ENCODE measurements around the gene CNOT6L. TPM values are rescaled to one million over a fixed set of nuclear protein-coding genes. Genes with fewer than 3 reads are reported as not detected.

Gene CNOT6L
- total and polyA plus RNA-seq, 4 donors, result 4.3 to 67.8 (median 27.4) TPM

DNA sequence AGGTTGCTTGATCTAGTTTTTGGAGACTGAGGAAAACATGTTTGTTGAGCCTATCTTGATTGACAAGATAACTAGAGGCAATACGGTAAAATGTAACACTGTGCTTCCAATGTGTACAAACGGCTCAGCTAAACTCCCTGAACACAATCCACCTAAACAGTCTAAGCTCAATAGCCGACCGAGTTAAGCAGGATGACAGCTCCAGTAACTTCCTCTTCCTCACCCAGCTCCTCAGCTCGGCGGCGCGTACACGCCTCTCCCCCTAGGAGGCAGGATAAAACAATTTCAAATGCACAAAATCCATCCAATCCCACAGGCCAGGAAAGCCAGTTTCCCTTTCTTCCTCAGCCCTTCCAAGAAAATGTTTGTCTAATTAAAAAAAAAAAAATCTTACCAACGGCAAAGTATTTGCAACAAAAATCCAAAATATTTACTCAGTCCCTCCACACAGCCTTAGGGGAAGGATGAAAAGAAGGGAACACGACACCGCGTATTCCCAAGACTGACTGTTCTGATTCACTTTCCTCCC is 1.0 kb downstream of the CNOT6L start:
- H3K36me3 ChIP-seq (ENCODE audit: control insufficient read depth in 4 of 4, insufficient read depth in 4 of 4, low read length in 4 of 4), result peaks cover 0 to 4% (median 0%) of the 10 kb centered on the region in 4 donors
- ATAC-seq (ENCODE audit: insufficient read depth, low FRiP score) (peak; percentile 58), DNase-seq (peak; percentile 84 to 91 (median 91))
- peak; percentile 26 for TF ChIP-seq CTCF (IDR thresholded peaks at IDR 0.05; ENCODE audit: control extremely low read depth, extremely low read depth)
- peak overlapping the region; percentile 95 for H3K27ac ChIP-seq (ENCODE audit: low read depth in 1 of 2, low read length in 1 of 2)
- 1% methylated on average over 13 of the region's 13 CpGs for WGBS, 2 donors
- peak overlapping the region; percentile 80 to 88 for H3K9ac ChIP-seq (ENCODE audit: insufficient read depth in 1 of 2, low read length in 2 of 2)
- H3K27me3 ChIP-seq (ENCODE audit: control insufficient read depth in 3 of 3, insufficient read depth in 3 of 3, low read length in 2 of 3), result no peaks in the 10 kb centered on the region
- H3K9me3 ChIP-seq (ENCODE audit: control insufficient read depth in 4 of 4, insufficient read depth in 3 of 4, low read length in 3 of 4), result no peaks in the 10 kb centered on the region
- H3K4me3 ChIP-seq, result peak overlapping the region; percentile 95
- peaks cover 0 to 20% (median 14%) of the 10 kb centered on the region in 5 donors for H3K4me1 ChIP-seq (ENCODE audit: control insufficient read depth in 5 of 5, insufficient read depth in 5 of 5, low read length in 5 of 5)

DNA sequence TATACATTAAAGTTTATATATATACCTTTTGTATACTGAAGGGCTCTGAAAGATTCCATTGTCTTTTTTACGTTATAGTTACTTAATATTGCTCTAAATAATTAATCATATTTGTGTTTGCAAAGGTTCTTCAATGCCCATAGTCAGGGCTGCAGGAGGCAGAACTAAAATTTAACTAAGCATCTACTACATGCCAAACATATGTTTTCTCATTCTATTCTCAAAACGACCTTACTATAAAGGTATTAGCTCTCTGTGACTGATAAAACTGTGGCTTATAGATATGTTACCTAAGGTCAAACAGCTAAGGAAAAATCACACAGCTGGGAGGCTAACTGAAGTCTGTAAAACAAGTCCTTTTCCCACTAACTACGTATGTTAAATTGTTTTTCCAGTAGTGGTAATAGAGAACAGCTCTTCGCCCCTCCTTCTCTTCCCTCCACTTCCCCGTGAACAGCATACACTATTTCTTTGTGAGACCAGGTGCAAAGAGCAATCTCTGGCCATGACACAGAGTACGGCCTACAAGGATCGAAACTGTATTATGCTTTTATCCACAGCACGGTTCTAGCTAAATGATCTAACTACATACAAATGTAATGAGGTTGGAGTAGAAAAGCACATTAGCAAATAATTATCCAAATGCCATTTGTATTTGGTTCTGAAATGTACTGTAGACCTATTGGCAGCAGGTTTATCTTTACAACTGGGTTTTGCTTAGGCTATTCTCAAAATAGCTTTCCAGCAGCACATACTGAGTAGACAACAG is 1.7 kb downstream of the CNOT6L start:
- DNase-seq, result peak in 1 of 3 donors; percentile 23
- no peak for ATAC-seq (ENCODE audit: insufficient read depth, low FRiP score)
- Histone ChIP-seq H3K9me3 (ENCODE audit: control insufficient read depth in 4 of 4, insufficient read depth in 3 of 4, low read length in 3 of 4) (no peaks in the 10 kb centered on the region), H3K9ac (ENCODE audit: insufficient read depth in 1 of 2, low read length in 2 of 2) (peak overlapping the region; percentile 80 to 88), H3K27me3 (ENCODE audit: control insufficient read depth in 3 of 3, insufficient read depth in 3 of 3, low read length in 2 of 3) (no peaks in the 10 kb centered on the region), H3K4me1 (ENCODE audit: control insufficient read depth in 5 of 5, insufficient read depth in 5 of 5, low read length in 5 of 5) (peaks cover 0 to 20% (median 14%) of the 10 kb centered on the region in 5 donors), H3K27ac (ENCODE audit: low read depth in 1 of 2, low read length in 1 of 2) (peak overlapping the region; percentile 95), H3K36me3 (ENCODE audit: control insufficient read depth in 4 of 4, insufficient read depth in 4 of 4, low read length in 4 of 4) (peaks cover 0 to 4% (median 0%) of the 10 kb centered on the region in 4 donors), H3K4me3 (no peak overlapping the region)
- WGBS, 2 donors, result 37 to 48% methylated on average over 8 of the region's 8 CpGs
- TF ChIP-seq CTCF (IDR thresholded peaks at IDR 0.05; ENCODE audit: control extremely low read depth, extremely low read depth), result no peak

DNA sequence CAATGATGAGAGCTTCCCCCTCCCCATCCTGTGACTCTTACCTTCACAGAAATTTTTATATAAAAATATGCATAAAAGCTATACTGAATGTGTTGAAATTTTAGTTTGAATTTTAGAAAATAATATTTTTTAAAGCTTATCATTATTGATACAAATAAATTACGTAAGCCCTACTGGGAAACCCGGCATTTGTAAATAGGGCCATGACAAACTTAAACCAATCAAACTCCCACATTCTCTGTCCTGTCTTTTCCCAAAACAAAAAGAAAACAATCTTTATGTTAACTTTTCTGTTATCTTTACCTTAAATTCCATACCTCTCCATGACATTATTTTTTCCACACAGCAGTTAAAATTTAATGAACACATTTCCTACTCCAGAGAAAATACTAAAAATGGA is 2.6 kb downstream of the CNOT6L start:
- no peak for DNase-seq
- ATAC-seq (ENCODE audit: insufficient read depth, low FRiP score), result no peak
- H3K27ac ChIP-seq (ENCODE audit: low read depth in 1 of 2, low read length in 1 of 2), result no peak overlapping the region
- TF ChIP-seq CTCF (IDR thresholded peaks at IDR 0.05; ENCODE audit: control extremely low read depth, extremely low read depth), result no peak
- no peak overlapping the region for H3K4me3 ChIP-seq
- H3K27me3 ChIP-seq (ENCODE audit: control insufficient read depth in 3 of 3, insufficient read depth in 3 of 3, low read length in 2 of 3), result no peaks in the 10 kb centered on the region
- peaks cover 0 to 4% (median 2%) of the 10 kb centered on the region in 4 donors for H3K36me3 ChIP-seq (ENCODE audit: control insufficient read depth in 4 of 4, insufficient read depth in 4 of 4, low read length in 4 of 4)
- WGBS, 2 donors, result 79 to 84% methylated on average over 2 of the region's 2 CpGs
- H3K4me1 ChIP-seq (ENCODE audit: control insufficient read depth in 5 of 5, insufficient read depth in 5 of 5, low read length in 5 of 5), result peaks cover 0 to 20% (median 14%) of the 10 kb centered on the region in 5 donors
- H3K9ac ChIP-seq (ENCODE audit: insufficient read depth in 1 of 2, low read length in 2 of 2), result no peak overlapping the region
- no peaks in the 10 kb centered on the region for H3K9me3 ChIP-seq (ENCODE audit: control insufficient read depth in 4 of 4, insufficient read depth in 3 of 4, low read length in 3 of 4)

Measured in lung (tissue), 12 donors.